Coronary artery (tissue), 2 donors: Measurements from ENCODE around the gene MPZL2.

ENCODE experiments used
- DNase-seq: peaks from one replicate; pipeline ENCODE4 v3.0.0-alpha.2; 2017; ENCODE audit warnings: low spot score
- H3K27ac ChIP-seq, 2 donors: fragments of 200-600 bp; sonication (generic); one replicate each; pipeline ENCODE4 v1.5.1; 2016 to 2019
- H3K4me3 ChIP-seq: fragments of 200-600 bp; sonication (generic); 2 replicates; pipeline ENCODE4 v1.5.1; 2016; ENCODE audit warnings: mild to moderate bottlenecking, moderate library complexity
- CTCF ChIP-seq: fragments of 200-600 bp; sonication (generic); IDR thresholded peaks from one replicate; pipeline ENCODE4 v1.5.1; 2019; ENCODE audit warnings: antibody characterized with exemption

The MPZL2 gene

DNA sequence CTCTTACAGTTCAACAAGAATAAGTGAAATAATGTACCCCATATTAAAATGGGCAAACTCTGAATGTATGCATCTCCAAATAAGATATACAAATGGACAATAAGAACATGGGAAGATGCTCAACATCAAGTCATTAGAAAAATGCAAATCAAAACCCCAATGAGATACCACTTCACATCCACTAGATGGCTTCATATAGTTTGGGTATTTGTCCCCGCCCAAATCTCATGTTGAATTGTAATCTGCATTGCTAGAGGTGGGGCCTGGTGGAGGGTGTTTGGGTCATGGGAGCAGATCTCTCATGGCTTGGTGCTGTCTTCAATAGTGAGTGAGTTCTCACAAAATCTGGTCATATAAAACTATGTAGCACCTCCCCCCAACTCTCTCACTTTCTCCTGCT lies 5.7 kb downstream of the MPZL2 start:
- no peak for TF ChIP-seq CTCF
- no peak overlapping the region for H3K4me3 ChIP-seq
- H3K27ac ChIP-seq, result no peak overlapping the region
- DNase-seq, result no peak

DNA sequence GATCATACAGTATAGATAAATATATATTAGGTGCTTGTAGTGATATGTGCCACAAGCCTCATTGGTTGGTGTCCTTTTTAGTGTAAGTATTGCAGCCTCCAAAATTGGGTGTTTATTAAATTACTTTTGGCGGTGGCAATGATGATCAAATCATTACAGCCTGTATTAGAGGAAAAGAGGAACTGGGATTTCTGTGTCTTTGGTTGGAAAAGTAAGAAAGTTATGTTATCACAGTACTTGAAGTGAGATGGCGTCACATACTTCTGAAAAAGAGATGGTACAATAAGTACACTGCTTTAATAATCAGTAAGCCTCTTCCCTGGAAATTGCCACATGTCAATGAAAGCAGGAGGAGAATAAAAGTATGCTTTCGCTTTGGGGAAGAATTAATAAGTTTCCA lies 11.4 kb downstream of the MPZL2 start:
- no peak for TF ChIP-seq CTCF
- Histone ChIP-seq H3K4me3 (peak overlapping the region; percentile 77), H3K27ac (no peak overlapping the region)
- no peak for DNase-seq

GRCh38 chr11:118251858-118252652 lies 12.0 kb downstream of the MPZL2 start, which contains the start of gene MPZL3:
Gene MPZL3, minus strand, starts transcription at chr11:118252365. Its CDS starts 71 bp downstream, at chr11:118252294.
- no peak for TF ChIP-seq CTCF
- Histone ChIP-seq H3K4me3 (peak within 1 kb of the TSS; percentile 77), H3K27ac (peak within 1 kb of the TSS in 1 of 2 donors; percentile 69)
- no peak for DNase-seq

DNA sequence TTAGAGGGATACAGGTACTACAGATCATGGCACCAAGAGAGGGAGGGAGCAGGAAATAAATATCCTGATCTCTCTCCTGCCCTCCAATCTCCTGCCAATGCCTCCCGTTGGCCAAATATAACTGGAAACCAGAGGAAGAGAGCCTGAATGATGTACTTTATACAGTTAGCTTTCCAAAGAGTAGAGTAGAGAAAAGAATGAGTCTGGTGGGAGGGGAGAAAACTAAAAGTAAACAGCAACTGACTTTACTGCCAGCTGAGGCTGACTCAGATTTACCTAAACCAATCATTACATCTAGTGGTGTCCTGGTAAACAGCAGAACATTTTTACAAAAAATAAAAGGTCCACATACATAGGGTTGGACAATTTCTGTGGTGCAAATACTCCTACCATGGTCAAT lies 17.1 kb downstream of the MPZL2 start:
- Histone ChIP-seq H3K4me3 (no peak overlapping the region), H3K27ac (no peak overlapping the region)
- no peak for TF ChIP-seq CTCF
- DNase-seq, result no peak

DNA sequence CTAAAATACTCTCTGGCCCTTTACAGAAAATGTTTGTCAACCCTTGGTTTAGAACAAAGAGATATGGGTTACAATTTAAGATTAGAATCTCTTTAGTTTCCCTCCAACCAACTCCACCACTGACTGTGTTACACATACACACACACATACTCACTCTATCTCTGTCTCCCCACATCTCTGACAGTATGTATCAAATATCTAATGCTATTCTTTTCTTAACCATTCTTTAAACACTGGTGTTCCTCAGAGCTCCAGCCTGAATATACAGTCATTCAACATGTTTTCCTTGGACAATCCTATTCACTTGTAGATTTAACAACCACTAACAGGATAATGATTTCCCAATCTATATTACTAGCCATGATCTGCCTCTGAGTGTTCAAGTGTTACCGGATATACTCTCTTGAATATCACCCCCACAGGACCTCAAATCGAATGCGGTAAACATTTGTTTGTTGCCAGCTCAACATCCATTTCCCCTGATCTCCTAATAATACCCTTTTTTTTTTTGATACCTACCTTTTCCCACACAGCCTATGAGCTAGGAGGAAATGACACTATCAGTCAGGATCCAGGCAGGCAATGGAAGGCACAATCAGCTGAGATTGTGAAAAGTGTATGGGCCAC lies 18.0 kb downstream of the MPZL2 start:
- Histone ChIP-seq H3K27ac (no peak overlapping the region), H3K4me3 (no peak overlapping the region)
- no peak for TF ChIP-seq CTCF
- no peak for DNase-seq

GRCh38 chr11:118243993-118244762 lies 19.9 kb downstream of the MPZL2 start:
- H3K27ac ChIP-seq, result no peak overlapping the region

More at GRCh38 chr11:118243993-118244762, 19.9 kb downstream of the MPZL2 start:
- H3K4me3 ChIP-seq, result no peak overlapping the region
- DNase-seq, result no peak
- TF ChIP-seq CTCF, result no peak
